Glomerular endothelial cell (primary cell): ENCODE results near the gene SV2B. TPM values are rescaled to one million over a fixed set of nuclear protein-coding genes. Genes with fewer than 3 reads are reported as not detected.

Experiments
- DNase-seq: peaks from one replicate; pipeline ENCODE4 v3.0.0-alpha.2; 2011; ENCODE audit warnings: low read depth, low spot score; ENCODE audit errors: extremely low read depth
- total RNA-seq: library from RNA; depleted of rRNA; stranded (reverse); fragments of >200 nt; gene quantifications from 2 replicates; pipeline ENCODE4 v1.2.3, GENCODE V29; 2015

The SV2B gene
- total RNA-seq, 1 donor from 2014 or later: 28.6 TPM

- DNase-seq: no peak
These were observed 248.9 kb downstream of the SV2B start for GRCh38 chr15:91348752-91349500.

Other genes starting within 250 kb of the SV2B start
- 137 and 177 TPM in 2 replicates for gene FURIN, start 231.7 kb upstream of the SV2B start, total RNA-seq
- 91.5 and 107 TPM in 2 replicates for gene FES, start 215.8 kb upstream of the SV2B start, total RNA-seq
- 42.3 and 54.5 TPM in 2 replicates for gene MAN2A2, start 197.0 kb upstream of the SV2B start, total RNA-seq
- gene HDDC3, start 167.7 kb upstream of the SV2B start, total RNA-seq: 15.7 and 26.7 TPM in 2 replicates
- gene UNC45A, start 165.0 kb upstream of the SV2B start, total RNA-seq: 80.6 and 95.3 TPM in 2 replicates
- 10.0 and 10.7 TPM in 2 replicates for gene RCCD1, start 145.4 kb upstream of the SV2B start, total RNA-seq
- gene PRC1, start 105.7 kb upstream of the SV2B start, total RNA-seq: 27.9 and 61.4 TPM in 2 replicates
- gene VPS33B, start 77.7 kb upstream of the SV2B start, total RNA-seq: 7.0 and 9.3 TPM in 2 replicates